Common myeloid progenitor, CD34-positive (primary cell): ENCODE results near the gene PALM3. TPM values are rescaled to one million over a fixed set of nuclear protein-coding genes. Genes with fewer than 3 reads are reported as not detected.

Experiments
- CTCF ChIA-PET: fragments of 350-600 bp; sonication (Branson Sonifier 250); formaldehyde crosslinking; loops from one replicate; lab custom pipeline; 2021; ENCODE audit warnings: antibody characterized with exemption; lab: Charles Lee
- POLR2A ChIA-PET: fragments of 350-600 bp; sonication (Branson Sonifier 250); formaldehyde crosslinking; loops from one replicate; lab custom pipeline; 2021; ENCODE audit warnings: antibody characterized with exemption; lab: Charles Lee
- DNase-seq, 3 donors: peaks; one replicate each; pipeline versions ENCODE4 v3.0.0 to v3.0.0-alpha.2; 2013
- H3K27ac ChIP-seq, 2 experiments: 1 replicate in 1 of 2; 2 replicates in 1 of 2; pipeline ENCODE4 v1.7.0; 2013; ENCODE audit warnings: inconsistent platforms in 2 of 2, low read length in 2 of 2, mild to moderate bottlenecking in 2 of 2, low read depth in 1 of 2, moderate library complexity in 1 of 2; ENCODE audit not compliant: severe bottlenecking in 2 of 2, insufficient read depth in 1 of 2, poor library complexity in 1 of 2
- H3K27me3 ChIP-seq, 5 experiments: replicated peaks in 2 of 5; 1 replicate in 3 of 5; 2 replicates in 2 of 5; pipeline versions ENCODE4 v1.6.1 to v1.7.0; 2013; ENCODE audit warnings: low read length in 4 of 5, mild to moderate bottlenecking in 2 of 5, moderate library complexity in 2 of 5, inconsistent platforms in 1 of 5; ENCODE audit not compliant: insufficient read depth in 5 of 5, control insufficient read depth in 4 of 5
- H3K36me3 ChIP-seq, 4 experiments: 1 replicate in 2 of 4; 2 replicates in 2 of 4; pipeline versions ENCODE4 v1.6.1 to v1.7.0; 2013; ENCODE audit warnings: low read length in 3 of 4, control low read depth in 1 of 4, mild to moderate bottlenecking in 1 of 4; ENCODE audit not compliant: control insufficient read depth in 4 of 4, insufficient read depth in 4 of 4
- H3K4me1 ChIP-seq, 4 experiments: 1 replicate in 3 of 4; 2 replicates in 1 of 4; pipeline versions ENCODE4 v1.6.1 to v1.7.1; 2013; ENCODE audit warnings: low read length in 3 of 4, mild to moderate bottlenecking in 3 of 4, control low read depth in 1 of 4, inconsistent platforms in 1 of 4, moderate library complexity in 1 of 4; ENCODE audit not compliant: control insufficient read depth in 4 of 4, insufficient read depth in 4 of 4; ENCODE audit errors: control extremely low read depth in 1 of 4
- H3K4me3 ChIP-seq, 7 experiments: 1 replicate in 4 of 7; 2 replicates in 3 of 7; pipeline versions ENCODE4 v1.5.1 to v1.7.0; 2013; ENCODE audit warnings: mild to moderate bottlenecking in 7 of 7, low read length in 6 of 7, moderate library complexity in 6 of 7, inconsistent platforms in 2 of 7, low read depth in 2 of 7, control low read depth in 1 of 7; ENCODE audit not compliant: insufficient read depth in 4 of 7, control insufficient read depth in 1 of 7; ENCODE audit errors: extremely low read depth in 1 of 7
- H3K9me3 ChIP-seq, 5 experiments: 1 replicate in 4 of 5; 2 replicates in 1 of 5; pipeline versions ENCODE4 v1.6.1 to v1.7.1; 2013; ENCODE audit warnings: low read length in 4 of 5, mild to moderate bottlenecking in 2 of 5, inconsistent platforms in 1 of 5, low read depth in 1 of 5, moderate library complexity in 1 of 5; ENCODE audit not compliant: control insufficient read depth in 4 of 5, insufficient read depth in 2 of 5; ENCODE audit errors: control extremely low read depth in 1 of 5
- WGBS: methylation state at CpG from one replicate; pipeline ENCODE4 v1.1.5; 2013; ENCODE audit not compliant: insufficient coverage; 5-methylcytosine and 5-hydroxymethylcytosine counted together
- polyA plus RNA-seq: library from polyadenylated mRNA; unstranded; fragments of 120-200 nt; gene quantifications from one replicate; pipeline ENCODE4 v1.2.1, GENCODE V29; 2013

The PALM3 gene, protein sequence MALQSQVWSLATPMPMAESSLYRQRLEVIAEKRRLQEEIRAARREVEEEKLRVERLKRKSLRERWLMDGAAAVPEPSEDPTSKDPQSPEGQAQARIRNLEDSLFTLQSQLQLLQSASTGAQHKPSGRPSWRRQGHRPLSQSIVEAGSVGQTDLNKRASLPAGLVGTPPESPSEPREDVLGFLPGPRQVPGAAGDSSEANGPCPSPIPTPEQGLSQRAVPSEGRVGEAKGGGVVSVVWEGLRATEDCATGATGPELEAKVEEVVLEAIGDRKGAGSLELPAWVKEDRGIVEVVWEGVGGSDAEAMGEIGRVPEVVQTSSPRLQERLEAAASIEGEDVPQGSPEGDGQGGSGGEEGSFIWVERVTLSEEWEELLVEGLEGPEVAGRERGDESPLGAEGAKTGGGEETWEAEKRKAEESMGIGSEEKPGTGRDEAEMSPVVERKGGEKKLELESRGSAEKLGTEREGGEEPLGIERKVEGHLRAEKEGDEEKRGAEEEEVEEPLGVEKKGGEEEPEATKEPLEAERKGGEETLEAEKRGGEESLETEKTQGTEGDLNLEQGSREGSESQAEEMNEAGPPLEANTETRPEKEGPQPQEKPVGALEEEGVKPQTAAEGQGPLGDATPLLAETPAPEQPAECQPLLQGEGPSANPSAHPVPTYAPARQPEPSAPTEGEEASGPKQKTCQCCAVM
- 0.05 TPM for polyA plus RNA-seq

DNA sequence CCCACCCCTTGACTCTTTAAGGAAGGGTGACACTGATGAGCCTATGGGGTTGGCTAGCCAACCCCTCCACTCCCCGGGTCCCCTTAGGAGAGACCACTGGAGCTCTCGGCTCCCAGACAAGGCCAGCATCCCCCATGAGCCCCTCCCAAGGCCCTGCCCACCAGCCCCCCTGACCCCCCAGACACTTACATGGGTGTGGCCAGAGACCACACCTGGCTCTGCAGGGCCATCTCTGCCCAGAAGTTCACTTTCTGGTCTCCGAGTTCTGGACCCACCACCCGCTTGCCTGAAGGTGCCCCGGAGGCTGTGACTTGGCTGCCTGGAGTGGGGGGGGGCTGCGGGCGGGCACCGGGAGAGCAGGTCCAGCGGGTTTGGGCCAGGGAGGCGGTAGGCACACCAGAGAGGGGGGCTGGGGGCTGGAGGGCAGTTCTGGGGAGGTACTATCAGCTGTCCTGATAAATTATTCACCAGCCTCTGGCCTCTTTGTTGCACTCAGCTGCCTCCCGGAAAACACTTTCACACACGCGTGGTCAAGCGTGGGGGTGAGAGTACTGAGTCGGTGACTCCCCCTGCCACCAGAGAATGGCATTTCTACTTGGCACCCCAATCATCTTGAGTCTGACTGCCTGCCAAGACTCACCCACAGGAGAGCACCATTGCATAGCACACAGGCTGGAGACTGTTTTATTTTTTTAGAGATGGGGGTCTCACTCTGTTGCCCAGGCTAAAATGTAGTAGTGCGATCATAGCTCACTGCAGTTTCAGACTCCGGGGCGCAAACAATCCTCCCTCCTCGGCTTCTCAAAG is at the start of gene PALM3:
TSS of gene PALM3 (minus strand) at position 326 of the 807 bp plus-strand sequence. CDS start at position 230, 96 bp downstream.
- no peak for DNase-seq
- Histone ChIP-seq H3K27ac (no peak within 1 kb of the TSS), H3K36me3 (no peaks in the 10 kb centered on the region), H3K27me3 (peaks cover 0 to 36% (median 11%) of the 10 kb centered on the region in 5 experiments), H3K4me3 (no peak within 1 kb of the TSS), H3K9me3 (no peaks in the 10 kb centered on the region), H3K4me1 (peaks cover 0 to 17% (median 17%) of the 10 kb centered on the region in 4 experiments)
- ChIA-PET CTCF (interaction anchor here (0.6 to 7.2 kb wide), 4 partner anchors 9 to 40 kb away, joined by 3 to 102 read pairs (median 24); partner anchors contain the start of gene MISP3), POLR2A (no interaction called here)
- WGBS = 83% methylated on average over 16 of the region's 19 CpGs

DNA sequence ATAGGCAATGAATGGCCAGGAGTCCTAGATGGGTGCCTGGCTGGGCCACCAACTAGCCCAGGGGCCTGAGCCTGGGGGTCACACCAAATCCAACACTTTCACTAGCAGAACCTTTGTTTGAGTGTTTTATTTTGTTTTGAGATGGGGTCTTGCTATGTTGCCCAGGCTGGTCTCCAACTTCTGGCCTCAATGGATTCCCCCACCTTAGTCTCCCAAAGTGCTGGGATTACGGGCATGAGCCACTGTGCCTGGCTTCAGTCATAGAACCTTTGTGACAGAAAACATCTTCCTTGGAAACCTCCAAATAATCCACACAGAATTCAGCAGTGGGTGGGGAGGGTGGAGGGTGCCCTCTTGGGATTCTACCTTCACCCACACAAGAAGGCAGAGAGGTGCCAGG is 49.6 kb upstream of the PALM3 start:
- ChIA-PET POLR2A (no interaction called here), CTCF (interaction anchor here (1.3 kb wide), 1 partner anchor 232 kb away, joined by 3 read pairs; no protein-coding TSS in a partner anchor)
- no peak overlapping the region for H3K27ac ChIP-seq
- no peaks in the 10 kb centered on the region for H3K27me3 ChIP-seq
- no peaks in the 10 kb centered on the region for H3K9me3 ChIP-seq
- peaks cover 3 to 40% (median 9%) of the 10 kb centered on the region in 4 experiments for H3K4me1 ChIP-seq
- H3K4me3 ChIP-seq = no peak overlapping the region
- no peak for DNase-seq
- H3K36me3 ChIP-seq = peaks cover 0 to 6% (median 1%) of the 10 kb centered on the region in 4 experiments
- no CpG with 5 or more reads among the region's 1 CpG for WGBS

DNA sequence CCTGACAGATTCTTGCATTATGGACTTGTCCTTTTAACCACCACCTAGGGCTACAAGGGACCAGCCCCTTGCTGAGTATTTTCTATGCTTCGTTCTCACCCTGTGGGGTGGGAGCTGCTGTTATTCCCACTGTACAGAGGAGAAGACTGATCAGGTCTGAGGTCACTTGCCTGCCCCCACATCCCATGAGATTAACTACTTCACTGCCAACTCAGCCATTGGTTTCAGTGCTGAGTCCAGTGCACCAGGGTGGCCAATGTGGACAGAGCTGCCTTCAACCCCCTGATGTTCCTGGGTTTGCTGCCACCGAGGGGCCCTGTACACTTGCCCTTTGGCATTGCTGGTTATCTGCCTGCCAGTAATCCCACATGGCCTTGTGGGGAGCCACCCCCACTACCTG is 48.8 kb upstream of the PALM3 start:
- Histone ChIP-seq H3K4me1 (peaks cover 2 to 31% (median 3%) of the 10 kb centered on the region in 4 experiments), H3K4me3 (no peak overlapping the region), H3K36me3 (peaks cover 4 to 9% (median 5%) of the 10 kb centered on the region in 4 experiments), H3K27me3 (no peaks in the 10 kb centered on the region), H3K27ac (no peak overlapping the region), H3K9me3 (no peaks in the 10 kb centered on the region)
- 100% methylated on average over 2 of the region's 2 CpGs for WGBS
- ChIA-PET POLR2A (no interaction called here), CTCF (interaction anchor here (0.6 to 1.6 kb wide), 3 partner anchors 26 to 40 kb away, joined by 3 to 4 read pairs (median 4); partner anchors contain the start of gene ASF1B)
- DNase-seq = no peak

DNA sequence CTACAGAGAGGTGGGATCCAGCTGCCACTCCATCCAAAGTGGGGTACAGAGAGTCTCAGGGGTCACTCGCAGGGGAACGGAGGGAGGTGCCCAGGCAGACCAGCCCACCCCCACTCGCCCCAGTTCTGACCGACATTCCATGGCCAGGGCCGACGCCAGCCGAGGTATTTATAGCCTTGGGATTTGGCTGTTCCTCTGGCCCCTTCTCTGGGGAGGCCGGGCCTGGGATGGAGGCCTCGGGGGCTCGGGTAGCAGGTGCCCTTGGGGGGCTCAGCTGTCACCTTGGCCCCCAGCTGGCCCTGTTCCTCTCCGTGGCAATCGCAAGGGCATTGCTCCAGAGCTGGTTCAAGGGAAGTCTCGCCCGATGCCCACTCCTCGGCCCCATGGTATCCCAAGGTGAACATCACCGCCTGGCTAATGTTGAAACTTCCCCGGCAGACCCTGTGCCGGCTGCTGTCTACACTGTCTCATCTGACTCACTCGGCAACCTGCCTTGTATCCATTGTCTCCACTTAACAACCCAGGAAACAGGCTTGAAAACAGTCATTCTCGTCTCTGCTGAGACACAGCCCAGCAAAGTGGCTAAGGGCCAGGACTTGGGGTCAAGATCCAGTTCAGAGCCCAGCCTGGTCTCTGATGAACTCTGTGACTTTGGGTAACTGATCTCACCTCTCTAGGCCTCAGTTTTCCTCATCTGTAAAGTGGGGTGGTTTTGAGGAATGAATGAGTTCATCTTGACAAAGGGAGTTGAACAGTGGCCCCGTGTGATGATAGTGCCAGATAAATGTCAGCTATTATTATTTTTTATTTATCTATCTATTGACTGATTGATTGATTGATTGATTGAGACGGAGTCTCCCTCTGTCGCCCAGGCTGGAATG is 45.9 kb upstream of the PALM3 start:
- H3K4me1 ChIP-seq = peaks cover 0 to 7% (median 0%) of the 10 kb centered on the region in 4 experiments
- POLR2A ChIA-PET = no interaction called here
- H3K9me3 ChIP-seq = no peaks in the 10 kb centered on the region
- WGBS = 97% methylated on average over 17 of the region's 23 CpGs
- peaks cover 4 to 13% (median 9%) of the 10 kb centered on the region in 4 experiments for H3K36me3 ChIP-seq
- no peaks in the 10 kb centered on the region for H3K27me3 ChIP-seq
- no peak for DNase-seq
- H3K4me3 ChIP-seq = no peak overlapping the region
- CTCF ChIA-PET = interaction anchor here (0.7 to 1.5 kb wide), 3 partner anchors 47 to 227 kb away, joined by 3 read pairs; no protein-coding TSS in a partner anchor
- H3K27ac ChIP-seq = no peak overlapping the region

DNA sequence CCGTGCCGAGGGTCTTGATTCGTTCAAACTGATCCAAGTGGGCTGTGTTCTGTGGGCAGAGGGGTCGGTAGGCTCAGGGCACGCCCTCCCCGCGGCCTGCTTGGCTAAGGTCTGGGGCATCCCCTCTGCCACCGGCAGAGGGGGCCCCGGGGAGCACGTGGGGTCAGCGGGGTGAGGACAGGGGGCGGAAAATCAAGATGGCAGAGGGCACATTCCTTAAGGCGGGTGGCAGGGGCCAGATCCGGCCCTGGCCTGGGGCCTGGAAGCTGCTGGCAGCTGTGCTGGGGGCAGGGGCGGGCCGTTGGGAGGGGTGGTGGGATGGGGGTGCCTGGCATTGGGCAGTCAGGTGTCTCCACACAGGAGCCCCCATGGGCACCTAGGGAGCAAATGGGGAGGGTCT is 45.0 kb upstream of the PALM3 start:
- Histone ChIP-seq H3K4me1 (no peaks in the 10 kb centered on the region), H3K27me3 (no peaks in the 10 kb centered on the region), H3K27ac (no peak overlapping the region), H3K4me3 (no peak overlapping the region), H3K36me3 (peaks cover 4 to 22% (median 17%) of the 10 kb centered on the region in 4 experiments), H3K9me3 (no peaks in the 10 kb centered on the region)
- CTCF ChIA-PET = interaction anchor here (1.5 kb wide), 1 partner anchor 46 kb away, joined by 3 read pairs; no protein-coding TSS in a partner anchor
- 99% methylated on average over 12 of the region's 16 CpGs for WGBS
- DNase-seq = no peak
- POLR2A ChIA-PET = no interaction called here

DNA sequence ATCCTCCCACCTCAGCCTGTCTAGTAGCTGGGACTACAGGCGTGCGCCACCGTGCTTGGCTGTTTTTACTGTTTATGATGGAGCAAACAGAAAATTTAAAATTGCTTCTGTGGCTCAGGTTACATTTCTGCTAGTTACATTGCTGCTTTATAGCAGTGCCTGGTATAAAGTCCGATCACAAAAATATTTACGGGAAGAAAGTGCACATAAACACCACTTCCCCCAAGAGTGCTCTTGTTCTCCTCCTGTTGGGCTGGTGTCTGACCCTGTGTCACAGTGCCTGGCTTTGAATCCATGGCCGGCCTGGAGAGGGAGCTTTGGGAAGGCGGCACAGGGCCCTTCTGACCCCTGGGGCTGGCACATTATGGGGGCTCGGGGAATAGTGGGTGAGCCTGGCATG is 43.8 kb upstream of the PALM3 start:
- CTCF ChIA-PET = interaction anchor here (1.3 kb wide), 2 partner anchors 9 to 10 kb away, joined by 3 read pairs; no protein-coding TSS in a partner anchor
- WGBS = 97% methylated on average over 8 of the region's 8 CpGs
- no peaks in the 10 kb centered on the region for H3K4me1 ChIP-seq
- H3K4me3 ChIP-seq = no peak overlapping the region
- DNase-seq = no peak
- no peaks in the 10 kb centered on the region for H3K27me3 ChIP-seq
- POLR2A ChIA-PET = no interaction called here
- H3K27ac ChIP-seq = no peak overlapping the region
- peaks cover 4 to 29% (median 20%) of the 10 kb centered on the region in 4 experiments for H3K36me3 ChIP-seq
- no peaks in the 10 kb centered on the region for H3K9me3 ChIP-seq
